ENCODE data around the gene GNG7. TPM values are rescaled to one million over a fixed set of nuclear protein-coding genes. Genes with fewer than 3 reads are reported as not detected.
"Not testable (repeated sequence)": the region's sequence is repeated elsewhere in the genome, so short reads cannot be mapped to it uniquely, and the experiment has no call there.

Gene GNG7
- total RNA-seq, 1 donor, result 0.45 TPM

DNA sequence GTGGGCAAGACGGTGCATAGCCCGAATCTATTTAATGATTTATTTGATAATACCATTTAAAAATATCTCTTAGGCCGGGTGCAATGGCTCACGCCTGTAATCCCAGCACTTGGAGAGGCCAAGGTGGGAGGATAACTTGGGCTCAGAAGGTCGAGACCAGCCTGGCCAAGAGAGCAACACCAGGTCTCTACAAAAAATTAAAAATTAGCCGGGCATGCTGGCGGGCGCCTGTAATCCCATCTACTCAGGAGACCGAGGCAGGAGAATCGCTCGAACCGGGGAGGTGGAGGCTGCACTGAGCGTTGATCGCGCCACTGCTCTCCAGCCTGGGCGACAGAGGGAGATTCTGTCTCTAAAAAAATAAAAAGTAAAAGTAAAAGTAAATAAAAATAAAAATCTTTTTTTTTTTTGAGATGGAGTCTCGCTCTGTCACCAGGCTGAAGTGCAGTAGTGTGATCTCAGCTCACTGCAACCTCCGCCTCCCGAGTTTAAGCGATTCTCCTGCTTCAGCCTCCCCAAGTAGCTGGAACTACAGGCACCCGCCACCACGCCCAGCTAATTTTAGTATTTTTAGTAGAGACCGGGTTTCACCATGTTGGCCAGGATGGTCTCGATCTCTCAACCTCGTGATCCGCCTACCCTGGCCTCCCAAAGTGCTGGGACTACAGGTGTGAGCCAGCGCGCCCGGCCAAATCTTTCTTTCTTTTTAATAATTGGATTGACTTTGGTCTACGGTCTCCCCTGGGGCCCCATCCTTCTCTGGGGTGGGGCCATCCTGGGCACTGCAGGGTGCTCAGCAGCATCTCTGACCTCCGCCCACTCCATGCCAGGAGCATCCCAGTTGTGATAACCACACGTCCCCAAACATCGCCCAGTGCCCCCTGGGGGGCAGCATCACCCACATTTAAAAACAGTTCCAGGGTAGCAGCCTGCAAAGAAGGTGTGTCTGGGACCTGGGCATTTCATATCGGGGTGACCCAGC lies 90.7 kb downstream of the GNG7 start:
- DNase-seq (ENCODE audit: low read depth), result no peak
- no peak for TF ChIP-seq CTCF (IDR thresholded peaks at IDR 0.05; ENCODE audit: insufficient read depth, low read length)
- no peak overlapping the region for H3K4me3 ChIP-seq (ENCODE audit: low read depth, low read length)

DNA sequence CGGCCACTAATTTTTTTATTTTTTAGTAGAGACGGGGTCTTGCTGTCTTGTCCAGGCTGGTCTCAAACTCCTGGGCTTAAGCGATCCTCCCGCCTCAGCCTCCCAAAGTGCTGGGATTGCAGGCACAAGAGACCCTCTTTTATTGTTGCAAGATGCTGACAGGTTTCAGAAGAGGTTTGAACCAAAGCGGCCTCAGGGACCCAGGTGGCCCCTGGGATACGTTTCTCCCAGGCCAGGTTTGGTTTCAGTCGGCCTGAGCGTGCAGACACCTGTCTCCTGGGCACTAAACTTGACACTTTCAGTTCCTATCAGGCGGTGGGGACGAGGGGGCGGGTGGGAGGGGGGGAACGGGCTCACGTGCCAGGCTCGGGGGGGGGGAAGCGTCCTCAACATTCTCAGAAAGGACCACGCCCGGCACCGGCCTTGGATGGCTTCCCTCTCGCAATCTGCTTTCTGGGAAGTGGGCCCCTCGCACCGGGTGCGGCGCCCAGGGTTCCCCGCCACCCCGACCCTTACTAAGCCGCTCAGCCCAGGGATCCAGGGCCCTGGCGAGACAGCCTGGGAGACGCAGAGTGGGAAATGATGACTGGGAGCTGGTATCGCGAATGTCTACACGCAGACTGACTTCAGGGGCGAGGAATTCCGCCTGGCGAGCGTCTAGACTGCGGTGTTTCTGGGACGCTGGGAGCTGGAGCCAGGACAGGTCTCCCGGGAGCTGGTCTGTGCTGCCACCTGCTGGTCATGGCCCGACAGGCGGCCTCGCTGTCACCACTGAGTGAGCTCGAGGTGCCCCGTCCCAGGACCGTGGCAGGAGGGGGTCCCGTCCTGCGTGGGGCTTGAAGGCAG lies 91.6 kb downstream of the GNG7 start:
- peak overlapping the region; percentile 41 for H3K4me3 ChIP-seq (ENCODE audit: low read depth, low read length)
- peak; percentile 95 for TF ChIP-seq CTCF (IDR thresholded peaks at IDR 0.05; ENCODE audit: insufficient read depth, low read length)
- DNase-seq (ENCODE audit: low read depth), result peak; percentile 98

DNA sequence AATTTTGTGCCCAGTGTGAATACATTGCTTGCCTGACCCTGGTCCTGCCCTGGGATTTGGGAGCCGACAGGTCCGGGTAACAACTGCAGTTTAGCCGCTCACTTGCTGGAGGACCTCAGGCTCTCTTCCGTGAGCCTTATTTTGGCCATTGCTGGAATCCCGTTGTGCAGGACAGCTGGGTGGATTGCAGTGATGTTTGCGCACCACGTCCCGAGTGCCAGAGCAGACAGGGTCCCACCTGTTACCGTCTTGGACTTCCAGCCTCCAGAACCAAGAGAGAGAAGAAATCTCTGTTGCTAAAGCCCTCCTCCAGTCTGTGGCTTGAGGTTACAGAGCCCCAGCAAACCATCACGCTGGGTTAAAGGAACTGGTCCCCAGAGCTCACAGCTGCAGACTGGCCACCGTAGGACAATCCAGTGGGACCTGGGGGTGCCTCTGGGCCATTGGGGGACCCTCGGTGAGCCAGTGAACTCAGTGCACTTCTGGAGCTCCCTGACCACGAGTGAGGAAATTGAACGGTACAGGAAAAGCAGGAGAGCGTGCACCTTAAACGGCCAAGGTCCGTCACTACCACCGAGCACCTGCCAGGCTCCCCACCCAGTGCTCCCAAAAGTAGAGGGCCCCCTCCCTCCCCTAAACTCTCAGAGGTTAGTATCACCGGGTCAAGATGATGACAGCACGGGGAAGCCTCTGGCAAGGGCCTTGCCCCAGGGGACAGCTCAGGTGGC lies 92.9 kb downstream of the GNG7 start:
- no peak for DNase-seq (ENCODE audit: low read depth)
- no peak for TF ChIP-seq CTCF (IDR thresholded peaks at IDR 0.05; ENCODE audit: insufficient read depth, low read length)
- H3K4me3 ChIP-seq (ENCODE audit: low read depth, low read length), result no peak overlapping the region

GRCh38 chr19:2609034-2609388 lies 93.5 kb downstream of the GNG7 start:
- H3K4me3 ChIP-seq (ENCODE audit: low read depth, low read length); DNase-seq (ENCODE audit: low read depth): not testable (repeated sequence)

DNA sequence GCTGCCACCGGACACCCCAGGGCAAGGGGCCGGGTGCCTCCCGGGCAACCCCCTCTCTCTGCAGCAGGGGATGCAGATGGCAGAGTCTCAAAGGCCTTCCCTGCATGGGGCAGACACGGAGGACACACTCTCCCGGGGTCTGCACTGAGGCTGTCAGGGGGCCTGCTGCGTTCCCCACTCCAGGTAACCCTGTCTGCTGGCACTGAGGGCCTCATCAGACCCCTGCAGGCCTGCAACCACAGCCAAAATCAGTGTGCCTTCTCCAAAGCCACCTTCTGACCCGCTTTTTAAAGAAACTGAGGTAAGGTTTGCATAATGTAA lies 93.9 kb downstream of the GNG7 start:
- H3K4me3 ChIP-seq (ENCODE audit: low read depth, low read length), result no peak overlapping the region
- no peak for DNase-seq (ENCODE audit: low read depth)
- no peak for TF ChIP-seq CTCF (IDR thresholded peaks at IDR 0.05; ENCODE audit: insufficient read depth, low read length)

DNA sequence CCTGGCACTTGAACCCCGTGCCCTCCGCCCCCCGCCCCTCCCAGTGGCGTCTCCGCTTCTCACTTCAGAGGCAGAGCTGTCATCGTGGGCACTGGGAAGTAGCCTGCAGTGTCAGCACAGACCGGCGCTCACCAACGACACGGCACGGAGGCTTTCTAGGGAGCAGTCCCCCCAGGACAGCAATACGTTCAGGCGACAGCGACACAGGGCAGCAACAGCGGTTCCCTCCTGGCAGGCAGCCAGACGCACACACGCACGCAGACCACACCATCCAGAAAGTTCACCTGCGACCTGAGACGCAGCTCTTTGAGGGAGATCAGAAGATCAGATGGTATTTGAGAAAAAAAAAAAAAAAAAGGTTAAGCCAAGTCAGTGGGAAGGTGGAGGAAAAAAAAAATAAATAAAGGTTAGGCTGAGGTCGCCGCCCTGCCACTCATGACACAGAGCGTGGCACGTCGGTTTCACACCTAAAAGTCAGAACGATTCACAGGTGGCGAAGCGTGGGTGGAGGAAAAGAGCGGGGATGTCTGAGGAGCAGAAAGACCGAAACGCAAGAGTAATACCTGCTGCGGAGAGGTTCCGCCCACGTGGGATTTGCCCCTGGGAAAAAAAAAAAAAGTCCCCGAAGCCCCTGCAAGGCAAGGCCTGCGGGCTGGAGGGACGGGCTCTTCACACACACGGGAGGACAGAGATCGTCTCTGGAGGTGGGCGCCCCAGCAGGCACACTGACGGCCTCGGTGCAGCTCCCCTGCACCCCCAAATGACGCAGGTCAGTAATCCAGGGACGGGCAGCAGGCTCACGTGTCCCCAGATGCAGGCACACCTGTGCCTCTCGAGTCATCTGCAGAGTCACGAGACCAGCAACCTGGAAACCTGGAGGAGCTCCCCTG lies 94.5 kb downstream of the GNG7 start:
- TF ChIP-seq CTCF (IDR thresholded peaks at IDR 0.05; ENCODE audit: insufficient read depth, low read length), result no peak
- H3K4me3 ChIP-seq (ENCODE audit: low read depth, low read length), result no peak overlapping the region
- DNase-seq (ENCODE audit: low read depth), result no peak

DNA sequence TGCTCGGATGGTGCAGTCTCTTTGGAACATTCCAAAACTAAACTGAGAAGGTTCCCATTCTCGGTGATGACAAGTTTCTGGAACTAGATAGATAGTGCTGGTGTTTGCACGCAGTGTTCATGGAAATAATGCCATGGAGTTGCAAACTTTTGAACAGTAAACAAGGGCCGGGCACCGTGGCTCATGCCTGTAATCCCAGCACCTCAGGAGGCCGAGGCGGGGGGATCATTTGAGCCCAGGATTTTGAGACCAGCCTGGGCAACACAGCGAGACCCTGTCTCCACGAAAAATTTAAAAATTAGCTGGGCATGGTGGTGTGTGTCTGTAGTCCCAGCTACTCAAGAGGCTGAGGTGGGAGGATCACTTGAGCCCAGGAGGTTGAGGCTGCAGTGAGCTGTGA lies 95.7 kb downstream of the GNG7 start:
- not testable (repeated sequence) for DNase-seq (ENCODE audit: low read depth); H3K4me3 ChIP-seq (ENCODE audit: low read depth, low read length)

DNA sequence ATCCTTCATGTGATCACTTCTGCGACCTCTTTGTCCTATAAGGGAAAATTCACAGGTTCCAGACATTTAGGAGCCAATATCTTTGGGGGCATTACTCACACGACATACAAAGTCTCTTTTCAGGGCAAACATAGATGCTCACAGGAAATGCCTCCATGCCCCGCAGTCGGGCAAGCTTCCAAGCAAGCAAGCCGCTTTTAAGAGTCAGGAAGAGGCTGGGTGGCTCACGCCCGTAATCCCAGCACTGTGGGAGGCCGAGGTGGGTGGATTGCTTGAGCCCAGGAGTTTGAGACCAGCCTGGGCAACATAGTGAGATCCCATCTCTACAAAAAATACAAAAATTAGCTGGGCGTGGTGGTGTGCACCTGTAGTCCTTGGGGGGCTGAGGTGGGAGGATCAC lies 96.6 kb downstream of the GNG7 start:
- H3K4me3 ChIP-seq (ENCODE audit: low read depth, low read length); DNase-seq (ENCODE audit: low read depth): not testable (repeated sequence)

All from fibroblast of the aortic adventitia (primary cell).